Fibroblast of villous mesenchyme (primary cell): ENCODE measurements around the gene LILRA6. TPM values are rescaled to one million over a fixed set of nuclear protein-coding genes. Genes with fewer than 3 reads are reported as not detected.
"Not testable (repeated sequence)": the region's sequence is repeated elsewhere in the genome, so short reads cannot be mapped to it uniquely, and the experiment has no call there.

Experiments used
- DNase-seq: peaks from one replicate; pipeline ENCODE4 v3.0.0-alpha.2; 2010; ENCODE audit warnings: low read depth
- H3K4me3 ChIP-seq: 2 replicates; pipeline ENCODE4 v1.5.1; 2011; ENCODE audit warnings: low read depth, mild to moderate bottlenecking, low read length
- total RNA-seq: library from RNA; depleted of rRNA; stranded (reverse); fragments of >200 nt; gene quantifications from 2 replicates; pipeline ENCODE4 v1.2.3, GENCODE V29; 2012
- TF ChIP-seq, protein P1 (sequence below): IDR thresholded peaks from 2 replicates; pipeline ENCODE4 v1.5.1; 2012; ENCODE audit warnings: low read depth, mild to moderate bottlenecking, low read length; ENCODE audit not compliant: insufficient read depth

The LILRA6 gene
- total RNA-seq, 1 donor: not detected

DNA sequence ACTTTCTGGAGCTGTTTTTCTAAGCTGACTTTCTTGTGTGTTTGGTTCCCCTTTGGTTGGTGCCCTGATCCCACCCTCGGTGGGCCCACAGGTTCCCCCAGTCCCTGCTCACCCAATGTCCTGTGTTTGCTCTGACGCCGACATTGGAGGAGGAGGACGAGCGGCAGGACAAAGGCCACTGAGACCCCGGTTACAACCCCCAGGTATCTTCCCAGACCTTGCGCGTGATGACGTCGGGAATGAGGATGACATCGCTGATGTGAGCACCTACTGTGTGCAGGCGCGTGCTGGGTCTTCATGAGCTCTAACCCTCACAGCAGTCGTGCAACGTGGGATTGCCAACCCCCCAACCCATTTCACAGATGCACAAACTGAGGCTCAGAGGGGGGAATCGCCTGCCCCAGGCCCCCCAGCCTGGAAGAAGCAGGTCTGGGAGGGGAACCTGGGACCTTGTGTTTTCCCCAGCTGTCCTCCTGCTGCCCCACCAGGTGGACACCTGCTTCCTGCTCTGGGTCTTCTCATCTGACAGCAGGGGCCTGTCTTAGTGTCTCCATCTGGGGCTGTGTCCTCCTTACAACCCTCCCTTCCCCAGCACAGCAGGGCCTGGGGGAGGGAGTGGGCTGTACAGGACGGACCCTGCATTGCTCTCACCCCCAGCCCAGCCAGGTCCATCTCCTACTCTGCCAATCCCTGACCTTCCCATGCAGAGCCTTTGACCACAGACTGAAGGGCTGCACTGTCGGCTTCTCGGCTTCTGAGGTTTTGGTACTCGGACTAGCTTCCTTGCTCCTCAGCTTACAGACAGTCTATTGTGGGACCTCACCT lies 4.7 kb upstream of the LILRA6 start:
- TF ChIP-seq, protein P1, sequence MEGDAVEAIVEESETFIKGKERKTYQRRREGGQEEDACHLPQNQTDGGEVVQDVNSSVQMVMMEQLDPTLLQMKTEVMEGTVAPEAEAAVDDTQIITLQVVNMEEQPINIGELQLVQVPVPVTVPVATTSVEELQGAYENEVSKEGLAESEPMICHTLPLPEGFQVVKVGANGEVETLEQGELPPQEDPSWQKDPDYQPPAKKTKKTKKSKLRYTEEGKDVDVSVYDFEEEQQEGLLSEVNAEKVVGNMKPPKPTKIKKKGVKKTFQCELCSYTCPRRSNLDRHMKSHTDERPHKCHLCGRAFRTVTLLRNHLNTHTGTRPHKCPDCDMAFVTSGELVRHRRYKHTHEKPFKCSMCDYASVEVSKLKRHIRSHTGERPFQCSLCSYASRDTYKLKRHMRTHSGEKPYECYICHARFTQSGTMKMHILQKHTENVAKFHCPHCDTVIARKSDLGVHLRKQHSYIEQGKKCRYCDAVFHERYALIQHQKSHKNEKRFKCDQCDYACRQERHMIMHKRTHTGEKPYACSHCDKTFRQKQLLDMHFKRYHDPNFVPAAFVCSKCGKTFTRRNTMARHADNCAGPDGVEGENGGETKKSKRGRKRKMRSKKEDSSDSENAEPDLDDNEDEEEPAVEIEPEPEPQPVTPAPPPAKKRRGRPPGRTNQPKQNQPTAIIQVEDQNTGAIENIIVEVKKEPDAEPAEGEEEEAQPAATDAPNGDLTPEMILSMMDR: no peak
- H3K4me3 ChIP-seq: no peak overlapping the region
- DNase-seq: no peak

DNA sequence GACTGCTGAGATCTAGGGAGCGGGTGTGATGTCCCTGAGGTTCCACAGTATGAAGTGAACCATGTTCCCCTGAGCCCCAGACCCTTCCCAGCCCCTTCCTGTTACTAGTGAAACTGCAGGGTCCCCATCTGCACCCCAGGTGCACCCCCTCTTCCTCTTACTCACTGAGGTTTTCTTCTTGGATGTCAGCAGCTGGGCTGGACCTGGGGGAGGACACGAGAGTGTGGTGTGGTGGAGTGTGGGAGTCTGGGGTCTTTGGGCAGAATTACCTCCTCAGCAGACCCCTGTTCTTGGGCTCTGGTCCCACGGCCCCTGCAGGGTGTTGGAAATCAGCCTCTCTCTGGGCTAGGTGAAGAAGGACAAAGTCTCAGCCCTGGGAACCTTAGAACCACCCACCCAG lies 3.3 kb upstream of the LILRA6 start:
- TF ChIP-seq, protein P1: no peak
- DNase-seq: no peak
- no peak overlapping the region for H3K4me3 ChIP-seq

DNA sequence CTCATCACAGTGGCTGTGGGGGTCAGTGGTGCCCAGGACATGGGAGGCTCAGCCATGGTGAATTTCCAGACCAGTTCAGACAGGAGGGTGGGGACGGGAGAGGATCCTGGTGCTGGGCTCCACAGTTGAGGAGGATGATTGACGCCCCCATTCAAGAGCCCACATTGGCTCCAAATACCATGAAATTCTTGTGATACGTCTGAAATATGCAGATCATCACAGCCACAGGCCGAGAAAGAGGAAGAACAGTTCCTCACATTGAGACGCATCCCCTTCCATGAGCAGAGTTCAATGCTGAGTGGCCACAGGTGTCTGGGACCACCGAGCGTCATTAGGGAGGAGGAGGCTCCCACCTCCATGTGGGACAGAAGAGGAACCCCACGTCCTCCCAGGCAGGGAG lies 1.2 kb upstream of the LILRA6 start:
- DNase-seq, H3K4me3 ChIP-seq: not testable (repeated sequence)

DNA sequence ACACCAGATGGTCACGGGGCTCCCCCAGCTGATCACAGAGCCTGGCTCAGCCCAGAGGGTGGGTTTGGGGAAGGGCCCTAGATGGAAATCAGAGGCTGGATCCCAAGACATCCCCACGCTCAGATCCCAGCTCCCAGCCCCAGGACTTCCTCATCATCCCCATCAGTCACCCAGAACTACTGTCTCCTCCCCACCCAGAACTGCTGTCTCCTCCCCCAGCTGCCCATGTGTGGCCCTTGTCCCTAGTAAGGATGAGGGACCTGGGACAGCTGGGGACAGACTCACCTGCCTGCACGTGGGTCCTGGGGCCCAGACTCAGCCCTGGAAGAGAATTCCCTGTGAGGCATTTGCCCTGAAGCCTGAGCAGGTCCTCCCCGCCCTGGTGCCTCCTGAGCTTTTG lies 356 bp downstream of the LILRA6 start:
- DNase-seq, H3K4me3 ChIP-seq: not testable (repeated sequence)

DNA sequence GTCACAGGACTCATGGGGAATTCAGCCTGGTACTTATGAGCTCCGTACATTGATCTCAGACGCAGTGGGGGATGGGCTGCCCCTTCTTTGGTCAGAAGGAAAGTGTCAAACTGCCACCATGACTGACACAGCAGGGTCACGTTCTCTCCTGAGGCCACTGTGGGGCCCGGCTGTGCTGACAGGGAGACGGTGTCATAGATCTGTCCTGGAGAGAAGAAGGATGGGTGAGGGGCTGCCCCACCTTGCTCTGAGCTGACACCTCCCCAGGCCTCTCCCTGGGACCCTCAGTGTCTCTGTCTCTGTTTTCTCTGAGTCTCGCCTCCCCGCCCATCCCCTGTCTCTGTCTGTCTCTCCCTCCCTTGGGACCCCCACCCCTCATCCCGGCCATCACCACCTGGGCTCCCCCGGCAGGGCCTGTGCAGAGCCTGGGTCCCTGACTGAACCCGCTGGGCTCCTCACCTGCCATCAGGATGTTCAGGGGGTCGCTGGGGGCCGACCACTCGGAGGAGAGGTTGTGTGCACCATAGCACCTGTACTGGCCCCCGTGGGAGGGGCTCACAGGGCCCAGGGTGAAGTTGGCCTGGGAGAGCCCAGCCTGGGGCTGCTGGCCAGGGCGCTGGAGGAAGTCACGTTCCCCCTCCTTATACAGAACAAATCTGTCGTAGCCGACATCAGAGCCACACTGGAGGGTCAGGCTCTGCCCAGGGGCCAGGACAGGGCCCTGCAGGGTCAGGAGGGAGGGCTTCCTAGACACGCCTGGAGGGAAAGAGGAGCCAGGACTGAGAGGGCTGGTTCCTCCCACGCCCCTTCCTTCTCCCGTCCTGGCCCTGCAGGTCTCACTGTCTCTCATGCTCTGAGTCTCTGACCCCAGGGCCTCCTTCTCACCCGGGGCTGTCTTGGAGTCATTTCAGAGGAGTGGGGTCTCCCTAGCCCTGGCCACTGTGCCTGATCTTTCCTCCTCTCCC lies 1.9 kb downstream of the LILRA6 start:
- DNase-seq, H3K4me3 ChIP-seq: not testable (repeated sequence)

DNA sequence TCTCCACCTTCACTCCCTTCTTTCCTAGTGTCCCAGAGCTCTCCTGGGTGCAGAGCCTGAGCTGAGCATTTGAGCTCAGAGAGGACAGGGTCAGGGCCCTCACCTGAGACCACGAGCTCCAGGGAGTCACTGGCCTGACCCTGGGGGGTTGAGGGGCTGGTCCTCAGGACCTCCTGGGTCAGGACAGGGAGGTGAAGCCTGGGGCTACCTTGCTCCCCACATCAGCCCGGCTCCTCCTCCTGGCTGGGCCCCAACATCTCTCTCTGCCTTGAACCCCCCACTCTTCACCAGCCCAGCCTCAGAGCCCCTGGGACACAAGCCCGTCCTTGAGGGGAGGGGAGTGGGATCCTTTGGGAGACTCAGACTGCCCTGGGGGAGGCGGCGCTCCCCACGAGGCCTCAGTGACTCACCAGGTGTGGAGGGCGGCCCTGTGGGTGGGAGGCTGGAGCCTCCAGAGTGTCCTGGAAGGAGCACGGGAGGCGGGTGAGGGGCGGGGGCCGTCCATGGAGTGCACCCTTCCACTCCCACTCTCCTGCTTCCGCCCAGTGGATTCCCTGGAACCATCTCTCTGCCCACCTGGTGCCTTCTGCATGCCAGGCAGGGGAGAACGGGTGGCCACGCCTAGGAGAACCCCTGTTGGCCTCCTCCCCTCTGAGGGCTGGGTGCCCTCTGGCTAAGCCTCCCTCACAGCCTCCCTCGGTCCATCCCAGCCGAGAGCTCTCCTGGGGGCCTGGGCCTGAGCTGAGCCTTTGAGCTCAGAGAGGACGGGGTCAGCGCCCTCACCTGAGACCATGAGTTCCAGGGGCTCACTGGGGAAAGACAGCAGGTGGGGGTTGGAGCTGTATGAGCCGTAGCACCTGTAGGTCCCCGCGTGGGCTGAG lies 2.9 kb downstream of the LILRA6 start:
- H3K4me3 ChIP-seq, DNase-seq: not testable (repeated sequence)

DNA sequence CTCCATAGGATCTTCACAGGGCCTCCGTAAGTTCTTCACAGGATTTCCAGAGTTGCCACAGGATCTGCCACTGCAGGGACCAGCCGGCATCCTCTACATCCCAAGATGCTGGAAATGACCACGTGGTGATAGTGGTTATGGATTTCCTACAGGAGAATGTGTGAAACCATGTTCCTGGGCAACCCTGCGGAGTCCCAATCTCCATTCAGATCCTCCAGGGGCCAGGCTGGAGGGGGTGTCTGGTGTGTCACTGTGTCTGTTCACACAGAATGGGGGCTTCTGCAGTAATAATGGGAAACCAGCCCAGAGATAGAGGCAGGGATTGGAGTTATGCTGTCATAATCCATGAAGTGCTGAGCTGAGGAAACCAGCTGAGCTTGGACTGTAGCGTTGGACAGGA lies 8.6 kb downstream of the LILRA6 start:
- TF ChIP-seq, protein P1: no peak

DNA sequence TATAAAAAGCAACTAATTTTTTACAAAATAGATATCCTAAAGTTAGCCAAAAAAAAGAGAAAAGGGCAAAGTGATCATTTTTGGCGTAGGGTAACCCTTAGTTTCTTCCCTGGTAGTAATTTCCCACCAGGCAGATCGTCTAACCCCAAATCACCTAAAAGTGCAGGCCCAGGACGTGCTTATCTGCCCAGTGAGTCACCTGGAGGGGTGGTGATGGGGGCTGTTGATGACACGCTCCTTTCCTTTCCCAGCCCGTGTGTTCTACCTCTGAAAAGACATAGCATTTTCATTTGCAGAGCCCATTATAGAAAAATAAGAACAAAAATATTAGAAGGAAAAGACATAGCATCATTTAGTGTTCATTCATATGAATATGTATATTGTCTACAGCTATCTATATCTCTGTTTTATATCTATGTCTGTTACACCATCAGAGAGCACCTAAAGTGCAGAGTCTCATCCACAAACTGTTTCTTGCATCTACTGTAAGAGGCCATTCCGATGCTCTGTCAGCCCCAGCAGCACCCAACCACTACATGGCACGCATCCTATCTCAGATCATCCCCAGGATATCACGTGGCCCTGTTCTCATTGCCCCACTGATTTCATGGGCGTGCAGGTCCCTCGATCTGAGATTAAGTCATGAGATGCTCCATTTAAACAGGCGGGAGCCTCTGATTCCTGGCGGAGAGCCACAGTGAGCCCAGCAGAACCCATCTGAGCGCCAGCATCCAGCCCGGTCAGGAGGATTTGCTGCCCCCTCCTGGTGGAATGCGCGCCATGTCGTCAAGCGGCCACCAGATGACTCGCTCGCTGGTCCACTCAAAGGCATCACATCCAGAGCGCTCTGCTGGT lies 11.3 kb downstream of the LILRA6 start:
- H3K4me3 ChIP-seq: no peak overlapping the region
- TF ChIP-seq, protein P1: peak; percentile 98
- DNase-seq: peak; percentile 81

More for the DNA sequence above, 8.6 kb downstream of the LILRA6 start:
- no peak overlapping the region for H3K4me3 ChIP-seq
- DNase-seq: no peak
